GM21619 (cell line): ENCODE data around the gene FERD3L.
"Not testable (repeated sequence)": the region's sequence is repeated elsewhere in the genome, so short reads cannot be mapped to it uniquely, and the experiment has no call there.

Source experiments
- ATAC-seq: cut with Tn5 transposase; IDR thresholded peaks from one replicate; pipeline ENCODE4 v1.9.1; 2021; ENCODE audit not compliant: unreplicated experiment

The FERD3L gene, protein sequence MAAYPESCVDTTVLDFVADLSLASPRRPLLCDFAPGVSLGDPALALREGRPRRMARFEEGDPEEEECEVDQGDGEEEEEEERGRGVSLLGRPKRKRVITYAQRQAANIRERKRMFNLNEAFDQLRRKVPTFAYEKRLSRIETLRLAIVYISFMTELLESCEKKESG

GRCh38 chr7:19144661-19145433 is at the start of gene FERD3L:
Gene FERD3L (minus strand): TSS chr7:19145421. CDS start chr7:19145362, 59 bp downstream.
- ATAC-seq = no peak

- not testable (repeated sequence) for ATAC-seq
Observed at GRCh38 chr7:19194417-19194816, 49.2 kb upstream of the FERD3L start.

- no peak for ATAC-seq
Observed at GRCh38 chr7:19181634-19182033, 36.4 kb upstream of the FERD3L start.

- ATAC-seq = no peak
Observed at GRCh38 chr7:19178595-19178994, 33.4 kb upstream of the FERD3L start.

DNA sequence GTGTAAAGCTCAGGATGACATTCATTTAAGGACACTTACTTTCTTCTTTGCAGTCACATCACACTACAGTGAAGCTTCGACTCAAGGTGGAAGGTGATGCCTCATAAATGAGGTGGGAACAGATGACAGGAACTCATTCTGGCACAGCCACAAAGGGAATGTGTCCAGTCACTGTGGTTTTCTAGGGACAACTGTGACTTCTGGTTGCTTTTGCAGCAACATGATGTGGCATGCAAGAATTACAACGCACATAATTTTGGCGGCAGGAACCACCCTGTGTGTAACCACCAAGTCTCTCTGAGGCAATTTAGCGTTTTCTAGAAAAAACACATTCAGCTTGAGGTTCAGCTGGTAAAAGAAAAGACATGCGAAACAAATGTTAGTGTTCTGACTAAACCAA is 32.0 kb upstream of the FERD3L start:
- ATAC-seq = no peak

DNA sequence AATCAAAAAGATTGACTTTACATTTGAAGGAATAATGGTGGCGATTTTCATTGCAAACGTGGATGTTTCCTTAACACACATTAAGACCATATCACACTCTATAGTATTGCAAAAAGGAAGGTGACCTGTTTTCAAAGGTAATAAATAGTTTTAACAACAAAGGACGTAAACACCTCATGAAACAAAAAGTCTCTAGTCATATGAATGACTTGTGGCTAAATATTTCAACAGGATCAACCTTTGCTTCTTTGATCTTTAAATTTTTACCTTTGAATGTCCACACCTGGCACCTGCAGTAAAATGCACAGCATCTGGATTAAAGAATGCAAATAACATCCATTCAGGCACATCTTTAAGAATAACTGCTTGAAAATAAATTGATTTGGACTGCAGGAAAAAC is 30.0 kb upstream of the FERD3L start:
- no peak for ATAC-seq

DNA sequence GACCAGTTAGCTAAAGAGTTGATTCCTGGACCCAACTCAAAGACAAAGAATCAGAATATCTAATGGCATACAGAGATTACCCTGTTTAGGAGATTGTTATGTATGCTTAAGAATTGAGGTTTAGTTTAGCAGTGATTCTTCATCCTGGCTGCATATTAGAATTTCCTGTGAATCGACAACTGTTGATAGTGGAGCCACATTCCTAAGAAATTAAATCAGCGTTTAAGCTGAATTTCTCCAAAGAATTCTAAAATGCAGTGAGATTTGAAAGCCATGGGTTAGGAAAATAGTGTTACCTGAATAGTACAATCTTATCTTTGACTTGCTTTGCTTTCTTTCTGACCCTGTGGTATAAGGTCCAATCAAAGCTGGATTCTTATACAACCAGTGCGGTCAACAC is 16.4 kb upstream of the FERD3L start:
- ATAC-seq = no peak

- ATAC-seq = no peak
Observed at GRCh38 chr7:19146699-19147098, 1.5 kb upstream of the FERD3L start.

DNA sequence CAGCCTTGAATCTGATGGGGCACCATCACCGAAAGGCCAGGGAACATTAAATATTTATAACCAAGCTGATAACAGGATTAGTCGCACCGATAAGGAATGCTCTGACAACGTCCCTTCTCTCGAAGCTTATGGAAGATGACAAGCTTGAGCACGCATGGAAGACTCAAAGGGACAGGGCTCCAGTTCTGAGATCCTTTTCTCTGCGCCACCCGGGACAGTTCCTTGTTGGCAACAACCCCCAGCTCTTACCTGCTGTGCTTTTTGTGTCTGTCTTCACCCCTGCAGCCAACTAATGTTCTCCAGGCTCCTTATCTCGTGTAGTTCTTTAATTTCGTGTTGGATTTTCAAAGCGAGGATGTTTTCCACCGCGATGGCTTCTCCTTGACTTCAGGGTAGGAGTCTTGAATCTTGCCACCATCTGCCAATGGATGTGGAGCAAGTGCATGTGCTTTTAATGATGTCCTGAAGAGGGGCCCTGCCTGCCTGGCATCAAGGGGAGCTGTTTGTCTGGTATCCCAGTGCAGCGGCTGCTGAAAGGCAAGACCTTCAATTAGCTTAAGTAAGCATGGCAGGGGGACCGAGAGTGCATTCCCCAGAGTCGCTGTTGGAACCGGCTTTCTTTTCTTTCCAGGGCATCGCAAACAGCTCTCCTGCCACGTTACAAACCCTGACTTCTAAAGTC is 354 bp upstream of the FERD3L start:
- ATAC-seq = no peak

GRCh38 chr7:19143881-19144574 is 1.2 kb downstream of the FERD3L start:
- ATAC-seq = no peak

- ATAC-seq = no peak
Observed at GRCh38 chr7:19139706-19140327, 5.4 kb downstream of the FERD3L start.

DNA sequence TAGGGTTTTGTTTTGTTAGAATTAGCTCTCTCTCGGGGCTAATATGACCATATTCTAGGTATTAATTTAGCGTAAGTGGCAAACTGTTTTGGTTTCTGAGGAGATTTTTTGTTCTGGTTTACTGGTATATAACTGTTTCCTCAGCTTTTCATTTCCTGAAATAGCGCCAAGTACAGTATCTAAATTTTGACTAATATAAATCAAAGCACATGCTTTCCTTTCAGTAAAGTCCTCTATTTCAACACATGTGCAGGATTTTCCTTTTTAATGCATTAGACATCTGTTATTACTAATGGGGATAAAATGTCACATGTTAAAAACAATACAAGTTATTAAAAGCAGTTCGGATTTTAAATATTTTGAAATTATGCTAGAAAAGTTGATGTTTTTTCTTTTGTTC is 11.3 kb downstream of the FERD3L start:
- no peak for ATAC-seq

- ATAC-seq = no peak
Observed at GRCh38 chr7:19133390-19133789, 11.8 kb downstream of the FERD3L start.

GRCh38 chr7:19128856-19129255 is 16.4 kb downstream of the FERD3L start:
- no peak for ATAC-seq

GRCh38 chr7:19121977-19122588 is 23.1 kb downstream of the FERD3L start:
- ATAC-seq = no peak

DNA sequence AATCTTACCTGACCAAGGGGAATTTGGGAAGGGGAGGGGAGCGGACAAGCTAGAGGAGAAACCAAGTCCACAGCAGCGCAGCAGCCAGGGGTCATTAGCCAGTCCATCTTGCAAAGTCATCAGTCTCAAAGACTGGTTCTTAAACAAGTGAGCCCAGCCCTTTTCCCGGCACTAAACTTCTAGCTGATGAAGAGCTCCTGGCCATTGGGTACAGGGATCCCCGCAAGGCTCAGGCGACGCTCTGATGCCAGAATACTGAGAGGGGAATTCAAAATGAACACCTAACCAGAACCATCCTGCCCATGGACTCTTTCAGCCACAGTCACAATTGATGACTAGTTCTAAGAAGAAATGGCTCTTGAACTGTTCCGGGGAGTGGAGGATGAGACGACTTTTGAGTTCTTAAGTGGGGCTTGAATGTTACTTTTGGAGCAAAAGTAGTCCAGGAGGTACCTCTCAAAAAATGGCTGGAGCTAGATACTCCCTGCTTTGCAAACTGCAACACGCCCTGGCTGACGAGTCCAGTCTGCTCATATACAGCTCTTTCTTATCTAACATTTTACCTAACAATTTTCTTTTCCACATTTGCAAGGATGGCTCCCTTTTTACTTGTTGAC is 25.2 kb downstream of the FERD3L start:
- no peak for ATAC-seq

GRCh38 chr7:19119372-19119771 is 25.8 kb downstream of the FERD3L start:
- no peak for ATAC-seq

DNA sequence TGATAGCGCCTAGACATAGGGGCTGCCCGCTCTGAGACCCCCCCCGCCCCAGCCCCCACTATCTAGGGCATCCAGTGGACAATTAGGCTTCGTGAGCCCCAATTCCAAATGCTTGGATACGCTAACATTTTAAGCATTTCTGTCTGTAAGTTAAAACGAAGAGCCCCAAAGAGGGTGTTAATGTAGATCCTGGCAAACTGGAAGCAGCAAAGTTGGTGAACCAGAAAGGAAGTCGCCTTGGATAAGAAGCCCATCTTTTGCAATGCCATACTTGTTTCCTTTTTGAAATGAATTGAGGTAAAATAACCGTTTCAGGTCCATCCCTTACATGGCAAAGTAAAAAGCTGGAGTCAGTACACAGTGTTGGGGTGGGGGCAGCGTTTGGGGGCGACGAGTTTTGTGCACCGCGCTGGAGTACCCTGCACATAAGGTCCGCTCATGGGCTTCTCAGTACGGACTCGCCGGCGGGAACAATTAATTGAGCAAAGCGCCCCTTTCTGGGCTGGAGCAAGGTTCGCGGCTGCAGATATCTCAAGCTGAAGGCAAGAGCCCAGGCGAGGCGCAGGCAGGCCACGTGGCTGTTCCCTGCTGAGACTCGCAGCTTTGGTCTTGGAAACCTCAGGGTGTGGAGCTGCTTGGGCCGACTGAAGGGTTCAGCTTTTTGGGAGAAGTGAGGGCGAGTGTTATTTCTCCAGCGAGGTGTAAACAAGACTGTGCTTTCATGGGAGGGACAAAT is 26.4 kb downstream of the FERD3L start:
- no peak for ATAC-seq

DNA sequence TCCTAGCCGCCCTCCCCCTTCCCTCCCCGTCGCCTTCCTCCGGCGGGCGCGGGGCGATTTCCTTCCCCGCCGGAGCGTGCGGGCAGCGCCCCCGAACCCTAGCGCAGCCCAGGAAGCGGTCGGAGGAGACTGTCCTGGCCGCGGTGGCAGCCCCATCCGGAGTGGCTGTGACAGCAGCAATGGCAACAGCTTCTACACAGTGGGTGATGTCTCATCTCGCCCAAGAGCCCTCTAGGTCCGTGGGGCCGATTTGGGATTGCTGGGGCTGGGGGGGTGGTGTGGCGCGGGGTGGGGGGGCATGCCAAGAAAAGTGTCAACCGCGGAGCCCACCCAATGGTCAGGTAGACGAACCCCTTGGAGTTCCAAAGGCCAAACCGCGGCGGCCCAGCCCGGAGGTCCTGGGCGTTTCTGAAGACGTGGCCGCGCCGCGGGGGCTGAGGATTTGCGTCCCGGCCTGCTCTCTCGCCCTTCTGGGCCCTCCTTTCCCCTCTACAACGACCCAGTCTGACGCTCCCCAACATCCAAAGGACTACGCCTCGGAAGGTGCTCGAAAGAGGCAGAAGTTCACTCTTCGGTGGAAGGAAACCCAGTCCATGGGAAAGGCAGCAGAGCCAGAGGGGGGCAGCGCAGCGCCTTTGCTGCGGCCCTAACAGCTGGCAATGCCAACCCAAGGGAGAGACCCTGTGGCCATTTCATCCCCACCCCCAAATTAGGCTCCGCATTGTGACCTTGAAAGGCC is 27.2 kb downstream of the FERD3L start:
- ATAC-seq = no peak
